Stimulated activated CD4-positive, alpha-beta T cell treated with anti-CD3 and anti-CD28 coated beads, Interleukin-1b, Interleukin-23, amount 100 ng/mL, for 1 hour (primary cell): ENCODE measurements around the gene TMED4.
"Not testable (repeated sequence)": the region's sequence is repeated elsewhere in the genome, so short reads cannot be mapped to it uniquely, and the experiment has no call there.

Experiments
- DNase-seq, 2 donors: peaks; one replicate each; pipeline ENCODE4 v3.0.0-alpha.2; 2020; ENCODE audit warnings: low read depth in 2 of 2

TMED4 gene

DNA sequence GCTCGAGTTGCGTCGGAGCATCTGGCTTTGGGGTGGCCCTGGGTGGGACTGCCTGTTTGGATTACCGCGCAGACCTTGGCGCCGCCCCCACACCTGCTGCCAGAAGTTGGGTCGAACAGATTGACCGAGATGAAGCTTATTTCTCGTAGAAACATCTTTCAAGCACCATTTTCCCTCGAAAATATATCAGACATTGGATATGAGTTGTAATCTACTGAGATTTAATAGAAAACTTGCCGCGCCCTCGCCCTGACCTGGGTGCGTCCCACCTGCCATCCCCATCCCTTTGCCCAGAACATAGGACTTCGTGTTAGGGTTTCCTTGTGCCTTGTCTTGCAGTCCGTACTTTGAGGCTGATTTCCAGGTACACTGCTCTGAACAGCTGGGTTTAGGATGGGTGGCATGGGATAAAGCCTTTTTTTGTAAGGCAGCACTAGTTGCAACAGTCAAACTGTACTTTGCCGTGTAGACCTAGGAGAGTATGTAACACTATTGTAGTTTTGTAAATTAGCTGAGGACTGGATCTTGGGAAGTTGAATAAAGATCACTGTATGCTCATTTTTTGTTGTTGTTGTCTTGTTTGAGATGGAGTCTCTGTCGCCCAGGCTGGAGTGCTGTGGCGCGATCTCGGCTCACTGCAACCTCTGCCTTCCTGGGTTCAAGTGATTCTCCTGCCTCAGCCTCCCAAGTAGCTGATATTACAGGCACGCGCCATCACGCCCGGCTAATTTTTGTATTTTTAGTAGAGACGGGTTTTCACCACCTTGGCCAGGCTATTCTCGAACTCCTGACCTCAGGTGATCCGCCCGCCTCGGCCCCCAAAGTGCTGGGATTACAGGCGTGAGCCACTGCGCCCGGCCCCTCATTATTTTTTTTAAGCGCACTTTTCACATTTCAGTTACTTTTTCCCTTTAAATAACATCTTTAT lies 25.4 kb upstream of the TMED4 start:
- DNase-seq, result no peak

DNA sequence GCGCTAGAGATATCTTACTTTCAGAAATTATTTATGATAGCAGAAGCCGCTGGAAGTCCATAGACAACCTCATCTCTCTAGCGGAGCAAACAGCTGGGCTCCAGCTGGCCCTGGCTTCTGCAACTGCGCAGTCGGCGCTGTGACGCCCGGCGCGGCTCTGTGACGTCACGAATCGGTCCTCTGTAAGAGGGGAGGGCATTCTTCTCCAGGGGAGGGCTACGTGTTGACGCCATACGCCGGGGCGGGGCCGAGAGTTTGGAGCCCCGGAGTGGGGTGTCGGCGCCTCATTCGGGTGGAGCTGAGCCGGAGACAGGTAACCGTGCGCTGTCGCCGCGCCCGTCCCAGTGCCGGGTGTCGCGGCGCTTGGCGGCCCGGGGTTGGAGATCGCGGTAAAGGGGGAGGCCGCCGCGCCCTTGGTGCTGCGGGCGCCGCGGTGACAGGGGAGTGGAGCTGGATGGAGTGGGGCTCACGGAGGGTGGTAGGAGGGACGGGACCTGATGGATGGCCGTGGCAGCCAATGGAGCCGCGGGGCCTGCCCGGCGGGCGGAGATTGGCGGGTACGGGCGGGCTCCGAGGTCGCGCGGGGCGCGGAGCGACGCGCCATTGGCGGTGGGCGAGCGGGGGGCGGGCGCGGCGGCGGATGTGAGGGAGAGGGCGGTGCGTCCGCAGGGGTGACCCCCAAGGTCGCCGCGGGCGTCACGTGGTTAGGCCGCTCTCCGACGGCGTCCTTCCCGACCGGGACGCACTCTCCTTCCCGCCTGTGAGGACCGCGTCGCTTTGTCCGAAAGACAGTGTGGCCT lies 24.5 kb upstream of the TMED4 start, which contains the start of gene OGDH:
TSS of gene OGDH (plus strand) at position 287 of the 800 bp plus-strand sequence. CDS start 17,717 bp downstream, outside the sequence.
- DNase-seq, result peak; percentile 95 to 98

GRCh38 chr7:44604941-44605340 lies 22.9 kb upstream of the TMED4 start:
- DNase-seq, result no peak

DNA sequence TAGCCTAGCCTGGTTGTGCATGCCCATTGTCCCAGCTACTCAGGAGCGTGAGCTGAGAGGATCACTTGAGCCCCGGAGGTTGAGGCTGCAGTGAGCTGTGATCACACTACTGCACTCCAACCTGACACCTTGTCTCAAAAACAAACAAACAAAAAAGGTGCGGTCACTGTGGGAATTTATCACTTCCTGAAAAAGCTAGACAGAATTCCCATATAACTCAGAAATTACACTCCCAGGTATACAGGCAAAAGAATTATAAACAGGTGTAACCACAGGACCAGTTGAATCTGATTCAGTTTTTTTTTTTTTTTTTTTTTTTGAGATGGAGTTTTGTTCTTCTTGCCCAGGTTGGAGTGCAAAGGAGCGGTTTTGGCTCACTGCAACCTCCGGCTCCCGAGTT lies 21.2 kb upstream of the TMED4 start:
- DNase-seq, result no peak

DNA sequence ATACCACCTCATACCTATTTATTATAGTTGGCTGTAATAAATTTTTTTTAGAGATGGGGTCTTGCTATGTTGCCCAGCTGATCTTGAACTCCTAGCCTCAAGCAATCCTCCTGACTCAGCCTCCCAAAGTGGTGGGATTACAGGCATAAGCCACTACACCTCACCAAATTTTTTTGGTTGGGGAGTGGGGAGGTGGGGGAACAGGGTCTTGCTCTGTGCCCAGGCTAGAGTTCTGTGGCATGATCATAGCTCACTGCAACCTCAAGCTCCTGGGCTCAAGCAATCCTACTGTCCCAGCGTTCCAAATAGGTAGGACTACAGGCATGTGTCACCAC lies 20.5 kb upstream of the TMED4 start:
- no peak for DNase-seq

GRCh38 chr7:44599222-44599621 lies 17.2 kb upstream of the TMED4 start:
- no peak for DNase-seq

GRCh38 chr7:44597181-44597580 lies 15.2 kb upstream of the TMED4 start:
- not testable (repeated sequence) for DNase-seq

- DNase-seq, result no peak
These were observed 14.1 kb upstream of the TMED4 start for GRCh38 chr7:44595934-44596635.

- no peak for DNase-seq
These were observed 8.9 kb upstream of the TMED4 start for GRCh38 chr7:44590910-44591309.

DNA sequence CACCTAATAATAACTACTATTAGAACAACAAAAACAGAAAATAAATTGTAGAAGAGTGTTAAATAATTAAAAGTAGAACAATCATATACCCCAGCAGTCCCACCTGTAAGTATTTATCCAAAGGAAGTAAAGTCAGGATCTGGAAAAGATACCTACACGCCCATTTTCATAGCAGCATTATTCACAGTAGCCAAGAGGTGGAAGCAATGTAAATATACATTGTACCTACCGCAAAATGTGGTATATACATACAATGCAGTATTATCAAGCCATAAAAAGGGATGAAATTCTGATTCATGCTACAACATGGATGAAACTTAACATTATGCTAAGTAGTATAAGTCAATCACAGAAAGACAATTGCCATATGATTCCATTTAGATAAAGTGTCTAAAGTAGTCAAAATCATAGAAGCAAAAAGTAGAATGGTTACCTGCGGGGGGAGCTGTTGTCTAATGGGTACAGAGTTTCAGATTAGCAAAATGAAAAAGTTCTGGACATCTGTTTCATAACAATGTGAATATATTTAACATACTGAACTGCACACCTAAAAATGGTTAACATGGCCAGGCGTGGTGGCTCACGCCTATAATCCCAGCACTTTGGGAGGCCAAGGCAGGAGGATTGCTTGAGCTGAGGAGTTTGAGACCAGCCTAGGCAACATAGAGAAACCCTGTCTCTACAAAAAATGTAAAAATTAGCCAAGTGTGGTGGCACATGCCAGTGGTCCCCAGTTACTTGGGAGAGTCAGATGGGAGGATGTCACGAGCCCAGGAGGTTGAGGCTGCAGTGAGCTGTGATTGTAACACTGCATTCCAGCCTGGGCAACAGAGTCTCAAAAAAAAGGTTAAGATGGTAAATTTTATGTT lies 6.0 kb upstream of the TMED4 start:
- no peak for DNase-seq

DNA sequence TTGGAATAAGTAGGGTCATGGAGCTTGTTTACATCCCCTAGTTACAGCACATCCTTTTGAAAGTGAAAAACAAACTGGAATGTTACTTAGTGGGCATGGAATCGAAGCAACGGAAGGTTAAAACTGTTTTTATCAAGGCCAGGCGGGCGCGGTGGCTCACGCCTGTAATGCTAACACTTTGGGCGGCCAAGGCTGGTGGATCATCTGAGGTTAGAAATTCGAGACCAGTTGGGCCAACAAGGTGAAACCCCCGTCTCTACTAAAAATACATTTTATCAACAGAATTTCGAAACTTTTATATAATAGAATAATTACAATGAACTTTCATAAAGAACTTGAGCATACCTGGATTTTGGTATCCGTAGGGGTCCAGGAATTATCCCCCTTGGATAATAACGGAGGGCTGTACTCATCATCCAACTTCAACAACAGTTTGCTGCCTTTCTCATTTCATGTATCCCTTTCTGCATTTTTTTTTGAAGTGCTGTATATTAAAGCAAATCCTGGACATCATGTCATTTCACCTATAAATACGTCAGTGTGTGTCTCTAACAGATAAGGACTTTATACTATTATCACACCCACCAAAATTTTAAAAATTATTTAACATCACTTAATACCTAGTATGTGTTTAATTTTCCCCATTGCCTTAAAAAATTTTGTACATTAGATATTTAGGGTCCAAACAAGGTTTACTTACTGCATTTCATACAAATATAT lies 1.3 kb upstream of the TMED4 start:
- no peak for DNase-seq

DNA sequence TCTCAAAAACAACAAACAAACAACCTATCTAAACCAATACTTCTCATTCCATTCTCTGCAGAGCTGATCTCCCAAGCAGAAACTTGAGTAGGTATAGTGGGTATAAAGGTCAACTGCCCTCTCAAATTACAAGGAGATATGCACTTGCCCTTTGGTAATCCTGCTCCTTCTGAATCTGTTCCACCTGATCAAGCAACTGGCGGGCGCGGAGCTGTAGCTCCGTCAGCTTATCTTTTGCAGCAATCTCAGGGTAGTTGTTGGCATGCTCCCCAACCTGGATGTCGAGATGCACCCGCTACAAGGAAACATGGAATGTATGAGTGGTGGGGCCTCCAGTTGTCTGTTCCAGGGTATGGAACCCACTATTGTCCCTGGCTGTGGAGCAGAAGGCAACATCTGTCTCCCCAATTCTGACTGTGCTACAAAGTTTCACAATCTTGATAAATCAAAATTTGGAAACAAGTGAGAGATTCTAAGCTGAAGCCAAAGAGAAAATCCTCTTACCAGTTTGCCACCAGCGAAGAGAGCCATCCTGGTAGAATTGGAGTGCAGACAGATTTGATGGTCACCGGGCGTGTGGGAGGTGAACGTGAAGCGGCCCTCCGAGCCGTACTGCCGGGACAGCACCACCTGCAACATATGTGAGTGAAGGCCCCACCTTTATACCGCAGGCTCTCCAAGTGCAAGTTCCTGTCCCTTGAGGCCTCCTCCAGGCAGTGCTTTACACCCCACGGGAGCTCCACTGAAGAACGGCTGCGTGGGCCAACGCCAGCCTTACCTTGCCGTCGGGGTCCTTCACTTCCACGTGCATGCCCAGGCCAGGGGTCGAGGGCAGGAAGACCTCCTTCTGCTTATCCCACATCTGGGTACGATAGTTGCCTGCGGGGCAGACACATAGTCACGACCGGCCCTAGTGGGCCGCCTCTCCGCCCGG lies 819 bp downstream of the TMED4 start:
- DNase-seq, result no peak

DNA sequence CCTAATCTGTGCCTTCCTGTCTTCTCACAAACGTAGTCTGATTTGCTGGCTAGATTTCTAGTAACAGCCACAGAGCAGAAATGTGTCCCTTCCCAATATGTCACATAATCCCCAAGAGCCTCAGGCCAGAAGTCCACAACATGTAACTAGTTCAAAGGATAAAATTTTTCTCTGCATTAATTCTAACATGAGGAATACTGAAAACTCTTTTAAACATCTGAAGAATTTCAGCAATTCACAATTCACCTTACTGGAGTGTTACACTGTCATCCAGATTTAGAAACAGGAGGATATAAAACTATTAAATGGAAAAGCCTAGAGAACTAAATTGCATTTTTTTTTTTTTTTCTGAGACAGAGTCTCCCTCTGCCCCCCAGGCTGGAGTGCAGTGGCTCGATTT lies 5.8 kb downstream of the TMED4 start:
- no peak for DNase-seq

DNA sequence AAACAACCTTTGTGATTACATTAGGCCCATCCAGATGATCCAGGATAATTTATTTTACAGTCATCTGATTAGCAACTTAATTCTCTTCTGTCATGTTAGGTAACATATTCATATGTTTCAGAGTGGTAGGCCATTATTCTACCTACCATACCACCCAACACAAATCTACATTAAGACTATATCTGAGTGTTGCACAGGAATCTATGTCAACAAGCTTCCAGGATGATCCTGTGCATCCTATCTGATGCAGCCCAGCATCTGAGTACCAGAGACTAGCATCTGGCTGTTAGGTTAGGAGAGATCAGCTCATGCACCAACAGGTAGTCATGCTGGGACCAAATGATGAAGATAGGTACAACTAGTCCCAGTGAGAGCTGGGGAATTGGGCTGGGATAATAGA lies 7.0 kb downstream of the TMED4 start:
- DNase-seq, result no peak

GRCh38 chr7:44574287-44574872 lies 7.7 kb downstream of the TMED4 start:
- no peak for DNase-seq

- peak; percentile 77 to 79 for DNase-seq
These were observed 8.4 kb downstream of the TMED4 start, which contains the start of gene DDX56 for GRCh38 chr7:44573464-44574286. TSS of gene DDX56 (minus strand) at chr7:44573908. CDS start at chr7:44573895, 13 bp downstream.

- DNase-seq, result no peak
These were observed 9.3 kb downstream of the TMED4 start for GRCh38 chr7:44572771-44573170.

GRCh38 chr7:44569959-44570358 lies 12.1 kb downstream of the TMED4 start:
- no peak for DNase-seq
